H9 (cell line): ENCODE results near the gene CDKN2B. TPM values are rescaled to one million over a fixed set of nuclear protein-coding genes. Genes with fewer than 3 reads are reported as not detected.

ENCODE experiments used
- DNase-seq: peaks from one replicate; pipeline ENCODE4 v3.0.0-alpha.2; 2017
- H2AFZ ChIP-seq: one replicate; pipeline ENCODE4 v1.6.1; 2013; ENCODE audit warnings: mild to moderate bottlenecking, low read length, control low read depth, moderate library complexity
- H2AK5ac ChIP-seq: 2 replicates; pipeline ENCODE4 v1.6.1; 2013; ENCODE audit warnings: low read length, control low read depth, mixed read lengths; ENCODE audit not compliant: insufficient read length
- H2BK120ac ChIP-seq: one replicate; pipeline ENCODE4 v1.6.1; 2013; ENCODE audit warnings: low read depth, mild to moderate bottlenecking, low read length, control low read depth, inconsistent platforms; ENCODE audit not compliant: poor library complexity, severe bottlenecking
- H2BK12ac ChIP-seq: 2 replicates; pipeline ENCODE4 v1.6.1; 2013; ENCODE audit warnings: low read length, control low read depth, mixed read lengths, low read depth; ENCODE audit not compliant: insufficient read length
- H2BK15ac ChIP-seq: 2 replicates; pipeline ENCODE4 v1.6.1; 2013; ENCODE audit warnings: low read depth, low read length, control low read depth
- H2BK20ac ChIP-seq: one replicate; pipeline ENCODE4 v1.6.1; 2013; ENCODE audit warnings: low read depth, mild to moderate bottlenecking, low read length, control low read depth, inconsistent platforms; ENCODE audit not compliant: poor library complexity, severe bottlenecking
- H2BK5ac ChIP-seq: 2 replicates; pipeline ENCODE4 v1.6.1; 2013; ENCODE audit warnings: low read length, control low read depth, mixed read lengths; ENCODE audit not compliant: insufficient read length
- H3K14ac ChIP-seq: 2 replicates; pipeline ENCODE4 v1.6.1; 2013; ENCODE audit warnings: low read length, control low read depth; ENCODE audit not compliant: insufficient read depth
- H3K18ac ChIP-seq: 2 replicates; pipeline ENCODE4 v1.6.1; 2013; ENCODE audit warnings: low read depth, mild to moderate bottlenecking, mixed read lengths, low read length, control low read depth; ENCODE audit not compliant: insufficient read length
- H3K23ac ChIP-seq: 2 replicates; pipeline ENCODE4 v1.6.1; 2013; ENCODE audit warnings: low read length, control low read depth, mixed read lengths, low read depth; ENCODE audit not compliant: insufficient read length
- H3K23me2 ChIP-seq: 2 replicates; pipeline ENCODE4 v1.6.1; 2013; ENCODE audit warnings: low read depth, mild to moderate bottlenecking, mixed read lengths, low read length, control low read depth; ENCODE audit not compliant: insufficient read length, poor library complexity, severe bottlenecking
- H3K27ac ChIP-seq: 2 replicates; pipeline ENCODE4 v1.5.1; 2013; ENCODE audit warnings: low read length, control low read depth, mixed read lengths, low read depth; ENCODE audit not compliant: insufficient read length
- H3K27me3 ChIP-seq: 2 replicates; pipeline ENCODE4 v1.6.1; 2013; ENCODE audit warnings: low read length, control low read depth, inconsistent platforms; ENCODE audit not compliant: insufficient read depth
- H3K4ac ChIP-seq: 2 replicates; pipeline ENCODE4 v1.6.1; 2013; ENCODE audit warnings: low read depth, mild to moderate bottlenecking, control low read depth, inconsistent platforms, low read length, moderate library complexity
- H3K4me1 ChIP-seq: 2 replicates; pipeline ENCODE4 v1.6.1; 2013; ENCODE audit warnings: low read length, control low read depth, inconsistent platforms; ENCODE audit not compliant: insufficient read depth
- H3K4me2 ChIP-seq: 2 replicates; pipeline ENCODE4 v1.6.1; 2013; ENCODE audit warnings: low read length, control low read depth, mixed read lengths; ENCODE audit not compliant: insufficient read length, insufficient read depth
- H3K56ac ChIP-seq: 2 replicates; pipeline ENCODE4 v1.6.1; 2013; ENCODE audit warnings: low read depth, mild to moderate bottlenecking, mixed read lengths, low read length, control low read depth; ENCODE audit not compliant: insufficient read length
- H3K79me1 ChIP-seq: 2 replicates; pipeline ENCODE4 v1.6.1; 2013; ENCODE audit warnings: low read depth, mild to moderate bottlenecking, moderate library complexity, low read length, control low read depth, inconsistent platforms; ENCODE audit not compliant: insufficient read depth, poor library complexity, severe bottlenecking
- H3K79me2 ChIP-seq: 2 replicates; pipeline ENCODE4 v1.6.1; 2013; ENCODE audit warnings: low read length, control low read depth, inconsistent platforms; ENCODE audit not compliant: insufficient read depth
- H3K9ac ChIP-seq: 2 replicates; pipeline ENCODE4 v1.6.1; 2013; ENCODE audit warnings: low read length, control low read depth, mixed read lengths; ENCODE audit not compliant: insufficient read length; ENCODE audit errors: extremely low read depth
- H3K9me3 ChIP-seq: one replicate; pipeline ENCODE4 v1.6.1; 2013; ENCODE audit warnings: low read depth, low read length, inconsistent platforms; ENCODE audit not compliant: control insufficient read depth
- H3T11ph ChIP-seq: one replicate; pipeline ENCODE4 v1.6.1; 2013; ENCODE audit warnings: mild to moderate bottlenecking, low read length, control low read depth, inconsistent platforms
- H4K20me1 ChIP-seq: one replicate; pipeline ENCODE4 v1.6.1; 2013; ENCODE audit not compliant: control insufficient read depth, insufficient read length, insufficient read depth
- H4K5ac ChIP-seq: 2 replicates; pipeline ENCODE4 v1.6.1; 2013; ENCODE audit warnings: low read depth, mild to moderate bottlenecking, mixed read lengths, low read length, control low read depth; ENCODE audit not compliant: insufficient read length
- H4K8ac ChIP-seq: replicated peaks from 2 replicates; pipeline ENCODE4 v1.6.1; 2013; ENCODE audit warnings: low read length, control low read depth, mixed read lengths, low read depth; ENCODE audit not compliant: insufficient read length
- H4K91ac ChIP-seq: 2 replicates; pipeline ENCODE4 v1.6.1; 2013; ENCODE audit warnings: low read depth, mild to moderate bottlenecking, moderate library complexity, mixed read lengths, low read length, control low read depth; ENCODE audit not compliant: insufficient read length
- H3K27ac Mint-ChIP-seq, 3 experiments: 2 replicates in 2 of 3; 3 replicates in 1 of 3; pipeline ENCODE4 v1.8.0; 2020 to 2021; ENCODE audit warnings: mixed read lengths in 3 of 3, mild to moderate bottlenecking in 1 of 3, moderate library complexity in 1 of 3
- H3K27me3 Mint-ChIP-seq: 2 replicates; pipeline ENCODE4 v1.8.0; 2021; ENCODE audit warnings: low read depth, mild to moderate bottlenecking, moderate library complexity, mixed read lengths
- H3K36me3 Mint-ChIP-seq, 3 experiments: 2 replicates in 2 of 3; 3 replicates in 1 of 3; pipeline ENCODE4 v1.8.0; 2020 to 2021; ENCODE audit warnings: low read depth in 3 of 3, mixed read lengths in 3 of 3; ENCODE audit not compliant: insufficient read depth in 1 of 3
- H3K4me1 Mint-ChIP-seq, 2 experiments: 2 replicates each; pipeline ENCODE4 v1.8.0; 2020; ENCODE audit warnings: mixed read lengths in 2 of 2
- H3K4me3 Mint-ChIP-seq, 2 experiments: 2 replicates in 1 of 2; 3 replicates in 1 of 2; pipeline ENCODE4 v1.8.0; 2020 to 2021; ENCODE audit warnings: mild to moderate bottlenecking in 2 of 2, mixed read lengths in 2 of 2, moderate library complexity in 1 of 2
- H3K9me3 Mint-ChIP-seq, 2 experiments: 2 replicates in 1 of 2; 3 replicates in 1 of 2; pipeline ENCODE4 v1.8.0; 2020; ENCODE audit warnings: mild to moderate bottlenecking in 2 of 2, mixed read lengths in 2 of 2, moderate library complexity in 1 of 2
- CTCF ChIP-seq: fragments of 200-600 bp; sonication (generic); conservative IDR thresholded peaks from 3 replicates; pipeline ENCODE4 v1.8.0; 2021; ENCODE audit warnings: antibody characterized with exemption, mild to moderate bottlenecking
- WGBS: extraction: QIAGEN DNeasy Blood & Tissue Kit; methylation state at CpG from one replicate; pipeline ENCODE4 v1.1.7; 2013; ENCODE audit warnings: missing lambda C conversion rate, low lambda C conversion rate, mixed read lengths; ENCODE audit not compliant: insufficient read length; ENCODE audit errors: extremely low coverage; 5-methylcytosine and 5-hydroxymethylcytosine counted together
- total RNA-seq: library from RNA; stranded (reverse); gene quantifications from 2 replicates; pipeline ENCODE4 v1.2.1, GENCODE V29; 2021

The CDKN2B gene
- total RNA-seq, 1 experiment from 2014 or later, result 0.13 TPM

- Histone ChIP-seq H3K4ac (no peak overlapping the region), H2BK12ac (no peak overlapping the region), H2AFZ (no peak overlapping the region), H3K27me3 (no peaks in the 10 kb centered on the region), H3K18ac (no peak overlapping the region), H3K9me3 (no peaks in the 10 kb centered on the region), H3K9ac (no peak overlapping the region), H3K14ac (no peak overlapping the region), H3K79me2 (no peaks in the 10 kb centered on the region), H2BK15ac (no peak overlapping the region), H2AK5ac (no peak overlapping the region), H3K4me2 (no peak overlapping the region), H4K20me1 (no peaks in the 10 kb centered on the region), H3K23me2 (no peaks in the 10 kb centered on the region), H4K8ac (no peak overlapping the region), H3T11ph (no peak overlapping the region), H3K79me1 (no peaks in the 10 kb centered on the region), H2BK120ac (no peak overlapping the region), H2BK5ac (no peak overlapping the region), H3K27ac (no peak overlapping the region), H3K23ac (no peak overlapping the region), H3K56ac (no peak overlapping the region), H3K4me1 (no peaks in the 10 kb centered on the region), H4K5ac (no peak overlapping the region), H2BK20ac (no peak overlapping the region), H4K91ac (no peak overlapping the region)
- no peaks in the 10 kb centered on the region for H3K36me3 Mint-ChIP-seq
- no peaks in the 10 kb centered on the region for H3K27me3 Mint-ChIP-seq
- no peak for DNase-seq
- H3K4me3 Mint-ChIP-seq, result no peak overlapping the region
- no peak for TF ChIP-seq CTCF
- peaks cover 4 to 10% of the 10 kb centered on the region in 2 experiments for H3K4me1 Mint-ChIP-seq
- no peaks in the 10 kb centered on the region for H3K9me3 Mint-ChIP-seq
- no peak overlapping the region; a peak in 1 of 7 replicates for H3K27ac Mint-ChIP-seq
- no CpG with 5 or more reads among the region's 2 CpGs for WGBS
These were observed 44.1 kb upstream of the CDKN2B start for GRCh38 chr9:22053178-22053577.
